Measurements from ENCODE around the gene C11orf97.

DNA sequence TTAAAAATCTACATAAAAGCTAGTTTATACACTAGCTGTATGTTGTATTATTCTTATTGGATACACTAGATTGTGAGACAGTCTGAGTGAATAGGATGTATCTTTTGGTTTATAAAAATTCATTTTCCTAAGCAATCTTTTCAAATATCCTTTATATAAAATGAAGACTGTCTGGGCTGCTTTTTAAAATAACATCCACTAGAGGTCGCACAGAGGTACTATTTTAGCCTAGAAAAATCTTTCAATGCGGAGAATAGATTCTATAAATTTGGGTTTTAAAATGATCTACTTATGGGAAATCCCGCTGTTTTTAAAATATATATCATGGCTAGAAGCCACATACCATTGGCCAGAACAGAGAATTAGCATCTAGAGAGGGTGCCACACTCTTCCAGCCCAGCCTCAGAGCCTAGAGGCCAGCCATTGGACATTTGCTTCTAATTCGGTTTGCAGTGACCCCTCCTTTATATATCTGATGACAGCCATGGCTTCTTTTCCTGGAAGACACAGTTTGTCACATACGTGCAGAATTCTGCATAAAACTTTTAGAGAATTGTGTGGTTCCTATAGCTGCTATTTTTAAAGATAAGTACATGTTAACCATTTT lies 7.3 kb downstream of the C11orf97 start:
- no peak for TF ChIP-seq RFX5 (IDR thresholded peaks at IDR 0.05)
- TF ChIP-seq RNF2 (IDR thresholded peaks at IDR 0.05; ENCODE audit: borderline replicate concordance, low read depth): no peak
- no peak for TF ChIP-seq KDM5A (IDR thresholded peaks at IDR 0.05)

All from A549 (cell line).